H9 (cell line): ENCODE results near the gene HMX1. TPM values are rescaled to one million over a fixed set of nuclear protein-coding genes. Genes with fewer than 3 reads are reported as not detected.

Experiments used
- DNase-seq: peaks from one replicate; pipeline ENCODE4 v3.0.0-alpha.2; 2017
- H2AFZ ChIP-seq: one replicate; pipeline ENCODE4 v1.6.1; 2013; ENCODE audit warnings: mild to moderate bottlenecking, low read length, control low read depth, moderate library complexity
- H2AK5ac ChIP-seq: 2 replicates; pipeline ENCODE4 v1.6.1; 2013; ENCODE audit warnings: low read length, control low read depth, mixed read lengths; ENCODE audit not compliant: insufficient read length
- H2BK120ac ChIP-seq: one replicate; pipeline ENCODE4 v1.6.1; 2013; ENCODE audit warnings: low read depth, mild to moderate bottlenecking, low read length, control low read depth, inconsistent platforms; ENCODE audit not compliant: poor library complexity, severe bottlenecking
- H2BK12ac ChIP-seq: 2 replicates; pipeline ENCODE4 v1.6.1; 2013; ENCODE audit warnings: low read length, control low read depth, mixed read lengths, low read depth; ENCODE audit not compliant: insufficient read length
- H2BK15ac ChIP-seq: 2 replicates; pipeline ENCODE4 v1.6.1; 2013; ENCODE audit warnings: low read depth, low read length, control low read depth
- H2BK20ac ChIP-seq: one replicate; pipeline ENCODE4 v1.6.1; 2013; ENCODE audit warnings: low read depth, mild to moderate bottlenecking, low read length, control low read depth, inconsistent platforms; ENCODE audit not compliant: poor library complexity, severe bottlenecking
- H2BK5ac ChIP-seq: 2 replicates; pipeline ENCODE4 v1.6.1; 2013; ENCODE audit warnings: low read length, control low read depth, mixed read lengths; ENCODE audit not compliant: insufficient read length
- H3K14ac ChIP-seq: 2 replicates; pipeline ENCODE4 v1.6.1; 2013; ENCODE audit warnings: low read length, control low read depth; ENCODE audit not compliant: insufficient read depth
- H3K18ac ChIP-seq: 2 replicates; pipeline ENCODE4 v1.6.1; 2013; ENCODE audit warnings: low read depth, mild to moderate bottlenecking, mixed read lengths, low read length, control low read depth; ENCODE audit not compliant: insufficient read length
- H3K23ac ChIP-seq: 2 replicates; pipeline ENCODE4 v1.6.1; 2013; ENCODE audit warnings: low read length, control low read depth, mixed read lengths, low read depth; ENCODE audit not compliant: insufficient read length
- H3K23me2 ChIP-seq: 2 replicates; pipeline ENCODE4 v1.6.1; 2013; ENCODE audit warnings: low read depth, mild to moderate bottlenecking, mixed read lengths, low read length, control low read depth; ENCODE audit not compliant: insufficient read length, poor library complexity, severe bottlenecking
- H3K27ac ChIP-seq: 2 replicates; pipeline ENCODE4 v1.5.1; 2013; ENCODE audit warnings: low read length, control low read depth, mixed read lengths, low read depth; ENCODE audit not compliant: insufficient read length
- H3K27me3 ChIP-seq: 2 replicates; pipeline ENCODE4 v1.6.1; 2013; ENCODE audit warnings: low read length, control low read depth, inconsistent platforms; ENCODE audit not compliant: insufficient read depth
- H3K4ac ChIP-seq: 2 replicates; pipeline ENCODE4 v1.6.1; 2013; ENCODE audit warnings: low read depth, mild to moderate bottlenecking, control low read depth, inconsistent platforms, low read length, moderate library complexity
- H3K4me1 ChIP-seq: 2 replicates; pipeline ENCODE4 v1.6.1; 2013; ENCODE audit warnings: low read length, control low read depth, inconsistent platforms; ENCODE audit not compliant: insufficient read depth
- H3K4me2 ChIP-seq: 2 replicates; pipeline ENCODE4 v1.6.1; 2013; ENCODE audit warnings: low read length, control low read depth, mixed read lengths; ENCODE audit not compliant: insufficient read length, insufficient read depth
- H3K56ac ChIP-seq: 2 replicates; pipeline ENCODE4 v1.6.1; 2013; ENCODE audit warnings: low read depth, mild to moderate bottlenecking, mixed read lengths, low read length, control low read depth; ENCODE audit not compliant: insufficient read length
- H3K79me1 ChIP-seq: 2 replicates; pipeline ENCODE4 v1.6.1; 2013; ENCODE audit warnings: low read depth, mild to moderate bottlenecking, moderate library complexity, low read length, control low read depth, inconsistent platforms; ENCODE audit not compliant: insufficient read depth, poor library complexity, severe bottlenecking
- H3K79me2 ChIP-seq: 2 replicates; pipeline ENCODE4 v1.6.1; 2013; ENCODE audit warnings: low read length, control low read depth, inconsistent platforms; ENCODE audit not compliant: insufficient read depth
- H3K9ac ChIP-seq: 2 replicates; pipeline ENCODE4 v1.6.1; 2013; ENCODE audit warnings: low read length, control low read depth, mixed read lengths; ENCODE audit not compliant: insufficient read length; ENCODE audit errors: extremely low read depth
- H3K9me3 ChIP-seq: one replicate; pipeline ENCODE4 v1.6.1; 2013; ENCODE audit warnings: low read depth, low read length, inconsistent platforms; ENCODE audit not compliant: control insufficient read depth
- H3T11ph ChIP-seq: one replicate; pipeline ENCODE4 v1.6.1; 2013; ENCODE audit warnings: mild to moderate bottlenecking, low read length, control low read depth, inconsistent platforms
- H4K20me1 ChIP-seq: one replicate; pipeline ENCODE4 v1.6.1; 2013; ENCODE audit not compliant: control insufficient read depth, insufficient read length, insufficient read depth
- H4K5ac ChIP-seq: 2 replicates; pipeline ENCODE4 v1.6.1; 2013; ENCODE audit warnings: low read depth, mild to moderate bottlenecking, mixed read lengths, low read length, control low read depth; ENCODE audit not compliant: insufficient read length
- H4K8ac ChIP-seq: replicated peaks from 2 replicates; pipeline ENCODE4 v1.6.1; 2013; ENCODE audit warnings: low read length, control low read depth, mixed read lengths, low read depth; ENCODE audit not compliant: insufficient read length
- H4K91ac ChIP-seq: 2 replicates; pipeline ENCODE4 v1.6.1; 2013; ENCODE audit warnings: low read depth, mild to moderate bottlenecking, moderate library complexity, mixed read lengths, low read length, control low read depth; ENCODE audit not compliant: insufficient read length
- H3K27ac Mint-ChIP-seq, 3 experiments: 2 replicates in 2 of 3; 3 replicates in 1 of 3; pipeline ENCODE4 v1.8.0; 2020 to 2021; ENCODE audit warnings: mixed read lengths in 3 of 3, mild to moderate bottlenecking in 1 of 3, moderate library complexity in 1 of 3
- H3K27me3 Mint-ChIP-seq: 2 replicates; pipeline ENCODE4 v1.8.0; 2021; ENCODE audit warnings: low read depth, mild to moderate bottlenecking, moderate library complexity, mixed read lengths
- H3K36me3 Mint-ChIP-seq, 3 experiments: 2 replicates in 2 of 3; 3 replicates in 1 of 3; pipeline ENCODE4 v1.8.0; 2020 to 2021; ENCODE audit warnings: low read depth in 3 of 3, mixed read lengths in 3 of 3; ENCODE audit not compliant: insufficient read depth in 1 of 3
- H3K4me1 Mint-ChIP-seq, 2 experiments: 2 replicates each; pipeline ENCODE4 v1.8.0; 2020; ENCODE audit warnings: mixed read lengths in 2 of 2
- H3K4me3 Mint-ChIP-seq, 2 experiments: 2 replicates in 1 of 2; 3 replicates in 1 of 2; pipeline ENCODE4 v1.8.0; 2020 to 2021; ENCODE audit warnings: mild to moderate bottlenecking in 2 of 2, mixed read lengths in 2 of 2, moderate library complexity in 1 of 2
- H3K9me3 Mint-ChIP-seq, 2 experiments: 2 replicates in 1 of 2; 3 replicates in 1 of 2; pipeline ENCODE4 v1.8.0; 2020; ENCODE audit warnings: mild to moderate bottlenecking in 2 of 2, mixed read lengths in 2 of 2, moderate library complexity in 1 of 2
- WGBS: extraction: QIAGEN DNeasy Blood & Tissue Kit; methylation state at CpG from one replicate; pipeline ENCODE4 v1.1.7; 2013; ENCODE audit warnings: missing lambda C conversion rate, low lambda C conversion rate, mixed read lengths; ENCODE audit not compliant: insufficient read length; ENCODE audit errors: extremely low coverage; 5-methylcytosine and 5-hydroxymethylcytosine counted together
- total RNA-seq: library from RNA; stranded (reverse); gene quantifications from 2 replicates; pipeline ENCODE4 v1.2.1, GENCODE V29; 2021
- TF ChIP-seq, protein P1 (sequence below): fragments of 200-600 bp; sonication (generic); conservative IDR thresholded peaks from 3 replicates; pipeline ENCODE4 v1.8.0; 2021; ENCODE audit warnings: antibody characterized with exemption, mild to moderate bottlenecking

The HMX1 gene
- total RNA-seq, 1 experiment from 2014 or later = 0.26 TPM

- Histone ChIP-seq H4K8ac (no peak overlapping the region), H3K9me3 (no peaks in the 10 kb centered on the region), H2BK12ac (no peak overlapping the region), H3T11ph (no peak overlapping the region), H4K20me1 (no peaks in the 10 kb centered on the region), H2BK120ac (no peak overlapping the region), H3K23me2 (no peaks in the 10 kb centered on the region), H2BK5ac (no peak overlapping the region), H3K27me3 (no peaks in the 10 kb centered on the region), H2AK5ac (no peak overlapping the region), H3K18ac (no peak overlapping the region), H3K23ac (no peak overlapping the region), H3K27ac (no peak overlapping the region), H3K4me1 (no peaks in the 10 kb centered on the region), H3K14ac (no peak overlapping the region), H3K79me2 (no peaks in the 10 kb centered on the region), H3K4ac (no peak overlapping the region), H3K4me2 (no peak overlapping the region), H3K79me1 (no peaks in the 10 kb centered on the region), H2AFZ (no peak overlapping the region), H3K9ac (no peak overlapping the region), H2BK15ac (no peak overlapping the region), H2BK20ac (no peak overlapping the region), H4K5ac (no peak overlapping the region), H3K56ac (no peak overlapping the region), H4K91ac (no peak overlapping the region)
- peaks cover 51% of the 10 kb centered on the region for H3K27me3 Mint-ChIP-seq
- WGBS = no CpG with 5 or more reads among the region's 3 CpGs
- TF ChIP-seq, protein P1, sequence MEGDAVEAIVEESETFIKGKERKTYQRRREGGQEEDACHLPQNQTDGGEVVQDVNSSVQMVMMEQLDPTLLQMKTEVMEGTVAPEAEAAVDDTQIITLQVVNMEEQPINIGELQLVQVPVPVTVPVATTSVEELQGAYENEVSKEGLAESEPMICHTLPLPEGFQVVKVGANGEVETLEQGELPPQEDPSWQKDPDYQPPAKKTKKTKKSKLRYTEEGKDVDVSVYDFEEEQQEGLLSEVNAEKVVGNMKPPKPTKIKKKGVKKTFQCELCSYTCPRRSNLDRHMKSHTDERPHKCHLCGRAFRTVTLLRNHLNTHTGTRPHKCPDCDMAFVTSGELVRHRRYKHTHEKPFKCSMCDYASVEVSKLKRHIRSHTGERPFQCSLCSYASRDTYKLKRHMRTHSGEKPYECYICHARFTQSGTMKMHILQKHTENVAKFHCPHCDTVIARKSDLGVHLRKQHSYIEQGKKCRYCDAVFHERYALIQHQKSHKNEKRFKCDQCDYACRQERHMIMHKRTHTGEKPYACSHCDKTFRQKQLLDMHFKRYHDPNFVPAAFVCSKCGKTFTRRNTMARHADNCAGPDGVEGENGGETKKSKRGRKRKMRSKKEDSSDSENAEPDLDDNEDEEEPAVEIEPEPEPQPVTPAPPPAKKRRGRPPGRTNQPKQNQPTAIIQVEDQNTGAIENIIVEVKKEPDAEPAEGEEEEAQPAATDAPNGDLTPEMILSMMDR = no peak
- peaks cover 0 to 5% of the 10 kb centered on the region in 2 experiments; a peak in 4 of 5 replicates for H3K9me3 Mint-ChIP-seq
- no peaks in the 10 kb centered on the region for H3K36me3 Mint-ChIP-seq
- H3K27ac Mint-ChIP-seq = no peak overlapping the region
- peaks cover 0 to 7% of the 10 kb centered on the region in 2 experiments; a peak in 3 of 4 replicates for H3K4me1 Mint-ChIP-seq
- DNase-seq = no peak
- H3K4me3 Mint-ChIP-seq = no peak overlapping the region
Measured at GRCh38 chr4:8846826-8847225, 24.8 kb downstream of the HMX1 start.
